NCI-H146 treated with DMSO at 0.1 percent for 48 hours (cell line): ENCODE results near the gene NR6A1.

ENCODE experiments used
- DNase-seq: peaks from one replicate; lab custom pipeline; 2025; ENCODE audit not compliant: unreplicated experiment; lab: John Stamatoyannopoulos, UW

NR6A1 gene

DNA sequence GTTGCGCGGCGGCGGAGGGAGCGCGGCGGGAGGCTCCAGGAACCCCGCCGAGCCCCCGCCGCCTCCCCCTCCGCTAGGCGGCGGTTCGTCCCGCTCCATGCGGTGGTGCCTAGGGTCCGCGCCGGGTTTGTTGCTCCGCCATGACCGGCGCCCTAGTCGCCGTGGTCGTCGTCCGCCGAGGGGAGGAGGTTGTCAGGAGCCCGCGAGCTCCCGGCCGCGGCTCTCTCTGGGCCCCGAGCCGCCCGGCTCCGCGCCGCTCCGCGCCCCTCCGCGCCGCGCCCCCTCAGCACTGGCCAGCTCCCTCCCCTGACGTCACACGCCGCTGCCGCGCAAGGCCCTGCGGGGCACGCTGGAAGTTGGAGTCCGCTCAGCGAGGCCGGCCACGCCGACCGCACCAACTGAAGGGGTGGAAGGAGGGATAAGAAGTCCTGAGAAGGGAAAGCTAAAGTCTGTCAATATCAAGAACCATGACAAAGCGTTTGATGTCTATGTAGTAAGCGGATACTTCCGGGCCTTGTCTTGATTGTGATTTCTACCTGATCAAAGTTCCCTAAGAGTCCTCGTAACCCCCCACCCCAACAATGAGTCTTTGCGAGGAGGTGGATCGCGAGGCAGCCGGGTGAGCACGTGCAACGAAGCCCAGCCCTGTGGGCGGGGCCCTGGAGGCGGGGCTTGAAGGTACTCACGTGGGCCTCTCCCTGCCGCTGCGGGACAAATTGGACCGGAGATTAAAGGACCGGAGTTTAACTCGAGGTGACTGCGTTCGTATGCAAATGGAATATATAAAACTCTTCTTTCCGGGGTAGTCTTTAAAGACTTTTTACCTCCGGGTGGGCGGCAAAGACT lies at the start of gene NR6A1:
NR6A1 (minus strand) TSS at position 291 of the 846 bp plus-strand sequence.
- peak; percentile 83 for DNase-seq

DNA sequence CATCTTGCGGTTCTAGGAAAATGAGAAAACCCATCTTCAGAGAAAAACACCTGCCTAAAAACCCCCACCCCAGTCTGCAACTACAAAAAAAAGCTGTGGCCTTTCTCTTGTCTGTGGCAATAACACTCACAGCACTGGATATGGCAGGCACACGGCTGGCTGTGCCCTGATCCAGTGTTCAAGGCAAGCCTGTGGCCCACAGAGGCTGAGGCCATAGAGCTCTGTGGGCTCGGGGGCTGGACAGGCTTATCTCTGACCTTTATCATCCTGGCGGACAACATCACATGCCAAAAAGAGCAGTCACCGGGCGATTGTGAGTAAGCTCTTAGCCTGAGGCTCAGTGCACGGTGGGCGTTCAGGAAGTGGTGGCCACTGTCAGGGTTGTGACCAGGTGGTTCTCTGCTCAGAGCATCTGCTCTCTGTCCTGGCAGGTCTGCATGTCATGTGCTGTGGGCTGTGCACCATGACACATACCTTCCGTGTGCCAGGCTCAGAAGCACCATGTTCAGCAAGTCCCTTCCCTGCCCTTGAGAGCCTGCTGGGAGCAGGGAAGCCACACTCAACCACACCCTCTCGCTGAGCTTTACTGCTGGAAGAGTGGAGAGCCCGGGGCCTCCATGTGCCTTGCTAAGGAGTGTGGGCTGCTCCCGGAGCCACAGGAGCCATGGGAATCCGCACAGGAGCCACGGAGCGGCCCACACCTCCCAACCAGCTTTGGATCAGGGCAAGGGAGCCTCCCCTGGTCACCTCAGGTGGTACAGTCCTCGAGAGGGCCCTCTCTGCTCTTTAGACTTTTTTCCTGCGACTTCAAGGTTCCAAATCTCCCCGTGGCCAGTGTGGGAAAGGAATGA lies 47.5 kb upstream of the NR6A1 start:
- DNase-seq, result peak; percentile 23

DNA sequence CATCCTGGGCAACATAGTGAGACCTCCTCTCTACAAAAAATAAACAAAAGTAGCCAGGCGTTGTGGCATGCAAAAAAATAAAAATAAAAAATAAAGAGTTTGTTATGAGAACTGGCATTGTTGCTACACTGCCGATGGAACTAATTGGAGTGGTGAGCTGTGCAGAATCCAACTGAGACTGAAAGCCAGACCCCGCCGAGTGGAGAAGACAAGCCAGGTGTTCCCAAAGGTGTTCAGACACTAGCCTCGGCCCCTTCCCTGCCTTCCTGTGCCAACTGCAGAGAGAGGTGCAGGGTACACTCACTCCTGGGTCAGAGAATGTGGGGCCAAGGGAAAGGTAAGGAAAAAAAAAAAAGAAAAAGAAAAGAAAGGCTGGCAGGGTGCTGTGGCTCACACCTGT lies 44.5 kb upstream of the NR6A1 start:
- no peak for DNase-seq

DNA sequence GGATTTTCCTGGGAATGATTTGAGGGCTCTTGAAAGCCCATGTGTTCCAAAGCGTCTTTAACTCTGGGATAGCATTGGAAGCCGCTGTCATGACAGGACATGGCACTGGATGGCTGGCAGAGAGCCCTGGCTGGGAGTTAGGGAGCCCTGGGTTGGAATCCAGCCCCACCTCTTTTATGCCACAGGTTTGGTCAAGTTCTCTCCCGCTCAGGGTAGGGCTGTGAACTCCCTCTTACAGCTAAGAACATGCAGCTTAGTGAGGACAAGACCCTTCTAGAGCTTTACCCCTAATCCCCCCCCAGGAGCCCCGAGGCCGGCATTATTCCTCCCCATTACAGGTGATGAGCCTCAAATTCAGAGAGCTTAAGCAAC lies 43.0 kb upstream of the NR6A1 start:
- no peak for DNase-seq

DNA sequence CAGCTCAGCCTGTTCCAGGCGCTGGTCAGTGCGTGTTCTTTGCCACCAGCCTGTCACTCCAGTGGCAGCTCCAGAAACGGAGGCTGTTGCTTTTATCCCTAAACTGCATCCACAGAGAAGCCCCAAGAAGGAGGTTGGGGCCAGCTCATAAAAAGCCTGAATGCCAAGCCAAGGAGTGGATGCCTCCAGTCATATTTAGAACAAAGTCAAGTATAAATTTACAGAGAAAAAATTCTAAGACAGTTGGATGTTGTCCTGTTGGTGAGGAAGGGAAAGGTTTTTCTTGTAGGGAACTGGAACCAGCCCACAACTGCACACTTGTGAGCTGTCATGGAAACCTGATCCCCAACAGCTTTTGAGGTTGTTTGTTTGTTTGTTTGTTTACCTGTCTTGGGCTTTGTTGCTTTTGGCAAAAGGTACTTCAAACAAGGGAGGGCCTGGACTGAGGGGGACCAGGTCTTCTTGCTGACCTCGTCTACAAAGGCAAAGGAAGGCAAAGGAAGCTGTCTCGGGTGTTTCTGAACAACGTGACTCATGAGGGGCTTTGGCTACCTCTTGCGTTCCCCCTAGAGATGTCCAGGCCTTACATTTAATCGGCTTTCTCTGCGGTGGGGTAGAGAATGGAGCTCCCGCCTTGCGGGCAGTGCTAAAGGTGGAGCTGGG lies 42.5 kb upstream of the NR6A1 start:
- no peak for DNase-seq

DNA sequence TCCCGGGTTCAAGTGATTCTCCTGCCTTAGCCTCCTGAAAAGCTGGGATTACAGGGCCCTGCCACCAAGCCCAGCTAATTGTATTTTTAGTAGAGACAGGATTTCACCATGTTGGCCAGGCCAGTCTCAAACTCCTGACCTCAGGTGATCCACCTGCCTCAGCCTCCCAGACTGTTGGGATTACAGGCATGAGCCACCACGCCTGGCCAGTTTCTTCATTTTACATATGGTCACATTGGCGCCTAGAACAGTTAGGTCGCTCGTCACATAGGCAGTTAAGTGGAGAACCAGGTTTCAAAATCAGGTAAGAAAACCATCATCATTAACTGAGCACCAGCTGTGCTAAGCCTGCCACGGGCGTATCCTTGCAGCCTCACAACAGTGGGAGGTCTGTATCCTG lies 41.9 kb upstream of the NR6A1 start:
- DNase-seq, result no peak

DNA sequence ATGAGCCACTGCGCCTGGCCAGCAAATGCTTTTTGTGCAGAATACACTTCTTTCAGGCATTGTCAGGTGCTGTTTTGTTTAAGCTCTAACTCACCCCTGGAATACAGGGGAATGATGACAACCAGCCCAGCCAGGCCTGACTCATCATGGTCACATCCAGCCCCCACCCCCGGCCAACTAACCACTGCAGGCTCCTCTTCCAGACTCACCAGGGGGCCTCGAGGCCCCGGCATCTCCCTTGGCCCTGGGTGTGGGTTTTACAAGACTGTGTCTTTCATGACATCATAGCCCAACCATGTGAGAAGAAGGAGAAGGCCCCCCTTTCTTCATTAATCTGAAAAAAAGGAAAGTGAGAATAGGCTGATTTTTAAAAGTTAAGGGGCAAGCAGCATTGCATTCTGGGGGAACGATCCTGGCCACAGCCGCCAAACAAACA lies 41.3 kb upstream of the NR6A1 start:
- no peak for DNase-seq

DNA sequence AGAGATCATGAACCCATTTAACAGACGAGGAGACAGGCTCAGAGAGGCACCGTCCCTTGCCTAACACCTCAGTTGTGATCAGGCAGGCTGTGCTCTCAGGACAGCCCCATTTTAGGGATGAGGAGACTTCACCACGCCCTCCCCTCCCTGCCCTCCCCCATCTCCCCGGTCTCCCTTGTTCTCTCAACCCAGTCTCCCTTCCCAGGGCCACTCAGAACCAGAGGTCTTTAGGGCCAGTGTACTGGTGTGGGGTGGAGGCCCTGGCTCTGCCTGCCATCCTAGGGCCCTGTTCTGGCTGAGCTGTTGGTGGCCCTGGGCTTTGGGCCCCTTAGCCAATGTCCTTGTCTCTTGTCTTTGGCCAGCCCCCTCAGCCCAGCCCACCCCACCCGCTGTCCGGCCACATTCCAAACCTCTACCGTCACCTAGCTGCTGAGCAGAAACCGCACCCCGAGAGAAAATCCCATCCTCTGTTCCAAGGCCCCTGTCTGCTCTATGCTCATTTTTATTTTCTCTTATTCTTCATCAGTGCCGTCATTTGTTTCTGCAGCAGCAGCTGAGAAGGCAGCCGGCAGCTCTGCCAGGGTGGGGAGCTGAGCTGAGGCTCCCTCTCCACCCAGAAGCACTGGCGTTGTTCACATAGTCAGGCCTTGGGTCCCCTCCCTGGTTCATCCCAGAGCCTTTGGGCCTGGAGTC lies 39.7 kb upstream of the NR6A1 start:
- no peak for DNase-seq

DNA sequence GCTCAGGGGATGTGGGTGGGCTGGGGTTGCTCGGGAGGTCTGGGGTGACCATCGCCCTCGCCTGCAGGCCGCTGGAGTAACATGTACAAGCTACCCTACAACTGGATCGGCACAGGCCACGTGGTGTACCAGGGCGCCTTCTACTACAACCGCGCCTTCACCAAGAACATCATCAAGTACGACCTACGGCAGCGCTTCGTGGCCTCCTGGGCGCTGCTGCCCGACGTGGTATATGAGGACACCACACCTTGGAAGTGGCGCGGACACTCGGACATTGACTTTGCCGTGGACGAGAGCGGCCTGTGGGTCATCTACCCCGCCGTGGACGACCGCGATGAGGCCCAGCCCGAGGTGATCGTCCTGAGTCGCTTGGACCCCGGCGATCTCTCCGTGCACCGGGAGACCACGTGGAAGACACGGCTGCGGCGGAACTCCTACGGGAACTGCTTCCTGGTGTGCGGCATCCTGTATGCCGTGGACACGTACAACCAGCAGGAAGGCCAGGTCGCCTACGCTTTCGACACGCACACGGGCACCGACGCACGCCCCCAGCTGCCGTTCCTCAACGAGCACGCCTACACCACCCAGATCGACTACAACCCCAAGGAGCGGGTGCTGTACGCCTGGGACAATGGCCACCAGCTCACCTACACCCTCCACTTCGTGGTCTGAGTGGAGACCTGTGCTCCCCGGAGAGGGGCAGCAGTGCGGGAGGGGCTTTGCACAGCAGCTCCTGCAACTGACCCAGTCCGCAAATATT lies 38.8 kb upstream of the NR6A1 start:
- DNase-seq, result no peak

DNA sequence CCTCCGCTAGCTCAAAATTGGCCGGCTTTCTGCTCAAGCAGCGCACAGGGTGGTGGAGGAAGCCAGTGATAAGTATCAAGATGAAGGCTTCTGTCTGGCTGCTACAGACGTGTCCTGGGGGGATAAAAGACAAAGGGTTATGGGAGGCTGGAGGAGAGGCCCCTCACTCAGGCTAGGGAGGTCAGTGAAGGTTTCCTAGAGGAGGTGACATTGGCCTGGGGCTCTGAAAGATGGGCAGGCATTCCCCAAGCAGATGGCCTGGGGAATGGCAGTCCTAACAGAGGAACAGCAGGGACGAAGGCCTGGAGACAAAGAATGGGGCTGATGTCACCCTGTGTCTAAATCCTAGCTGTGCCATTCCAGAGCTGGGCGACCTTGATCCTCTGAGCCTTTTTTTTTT lies 38.1 kb upstream of the NR6A1 start:
- DNase-seq, result no peak

DNA sequence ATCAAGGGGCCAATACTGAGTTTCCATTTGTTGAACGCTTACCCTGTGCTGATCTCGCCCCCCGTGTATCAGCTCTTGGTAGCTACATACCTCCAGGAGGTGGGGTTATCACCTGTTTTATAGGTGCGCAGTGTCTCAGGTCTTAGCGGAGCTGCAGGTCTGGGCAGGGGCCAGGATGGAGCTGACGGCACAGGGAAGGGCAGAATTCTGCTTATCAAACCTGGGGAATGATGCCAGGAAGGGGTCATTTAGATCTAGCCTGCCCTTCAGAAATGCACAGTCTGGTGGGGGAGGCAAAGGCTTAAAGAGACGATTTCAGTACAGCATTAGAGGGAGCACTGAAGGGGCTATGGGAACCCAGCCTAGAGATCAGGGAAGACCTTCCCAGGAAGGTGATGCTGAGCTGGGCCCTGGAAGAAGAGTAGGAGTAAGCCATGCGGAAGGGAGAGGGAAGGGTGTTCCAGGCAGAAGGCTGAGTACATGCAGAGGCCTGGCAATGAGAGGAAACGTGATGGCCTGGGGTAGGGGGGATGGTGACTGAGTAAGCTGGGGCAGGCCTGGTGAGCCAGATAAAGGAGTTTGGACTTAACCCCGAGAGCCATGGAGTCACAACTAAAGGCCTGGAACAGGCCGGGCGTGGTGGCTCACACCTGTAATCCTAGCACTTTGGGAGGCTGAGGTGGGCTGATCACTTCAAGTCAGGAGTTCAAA lies 37.3 kb upstream of the NR6A1 start:
- no peak for DNase-seq

DNA sequence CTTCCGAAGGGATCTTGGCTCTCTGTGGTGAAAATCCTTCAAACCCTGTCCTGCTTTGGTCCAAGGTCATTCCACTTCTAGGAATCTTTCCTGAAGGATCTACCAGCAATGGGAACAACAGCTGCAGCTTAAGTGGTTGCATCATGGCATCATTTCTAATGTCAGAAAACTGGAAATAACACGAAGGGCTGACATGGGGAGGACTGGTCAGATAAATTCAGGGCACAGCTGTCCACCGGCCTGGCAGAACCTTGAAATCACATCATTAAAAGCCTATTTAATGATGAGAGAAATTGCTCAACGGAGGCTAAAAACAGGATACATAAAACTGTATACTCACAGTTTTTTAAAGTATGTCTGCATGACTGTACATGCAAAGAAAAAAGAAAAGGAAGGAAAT lies 34.1 kb upstream of the NR6A1 start:
- no peak for DNase-seq

DNA sequence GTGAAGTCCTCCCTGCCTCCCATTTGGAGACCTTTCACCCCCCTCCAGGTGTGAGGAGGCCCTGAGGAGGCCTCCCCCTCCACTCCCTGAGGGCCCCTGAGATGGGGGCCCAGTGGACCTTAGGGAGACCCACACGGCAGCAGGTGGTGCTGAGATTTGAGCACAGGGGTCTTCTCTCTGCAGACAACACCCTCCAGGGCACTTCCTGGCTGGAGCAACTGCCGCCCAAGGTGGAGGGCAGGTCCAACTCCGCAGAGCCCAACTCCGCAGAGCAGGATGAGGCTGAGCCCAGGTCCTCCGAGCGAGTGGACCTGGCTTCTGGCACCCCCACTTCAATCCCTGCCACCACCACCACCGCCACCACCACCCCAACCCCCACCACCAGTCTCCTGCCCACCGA lies 32.8 kb upstream of the NR6A1 start:
- DNase-seq, result no peak

DNA sequence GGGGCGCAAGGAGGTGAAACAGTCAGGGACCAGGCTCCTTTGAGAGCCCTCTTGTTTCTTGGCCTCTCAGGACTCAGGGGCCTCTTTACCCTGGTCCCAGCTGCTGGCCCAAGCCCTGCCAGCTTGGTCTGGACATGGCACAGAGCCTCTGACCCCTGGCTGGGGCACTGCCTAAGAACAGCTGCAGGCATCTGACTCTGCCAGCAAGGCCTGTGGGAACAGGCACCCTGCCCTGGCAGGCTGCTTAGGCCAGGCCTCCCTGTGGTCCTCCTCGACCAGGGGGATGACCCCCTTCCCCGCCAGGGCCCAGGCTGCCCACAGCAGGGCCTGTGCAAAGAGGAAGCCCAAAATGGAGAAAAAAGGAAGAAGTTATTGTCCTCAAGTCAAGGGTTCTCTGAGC lies 31.3 kb upstream of the NR6A1 start:
- no peak for DNase-seq

DNA sequence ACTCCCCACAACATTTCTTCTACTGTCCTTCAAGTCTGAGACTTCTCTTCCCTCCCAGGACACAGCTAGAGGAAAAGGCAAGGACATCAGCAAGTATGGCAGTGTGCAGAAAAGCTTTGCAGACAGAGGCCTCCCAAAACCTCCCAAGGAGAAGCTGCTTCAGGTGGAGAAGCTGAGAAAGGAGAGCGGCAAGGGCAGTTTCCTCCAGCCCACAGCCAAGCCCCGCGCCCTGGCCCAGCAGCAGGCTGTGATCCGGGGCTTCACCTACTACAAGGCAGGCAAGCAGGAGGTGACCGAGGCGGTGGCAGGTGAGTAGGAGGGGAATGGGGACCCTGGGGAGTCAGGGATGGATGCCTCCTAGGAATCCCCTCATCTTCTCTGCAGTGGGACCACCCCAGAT lies 30.2 kb upstream of the NR6A1 start:
- DNase-seq, result no peak

DNA sequence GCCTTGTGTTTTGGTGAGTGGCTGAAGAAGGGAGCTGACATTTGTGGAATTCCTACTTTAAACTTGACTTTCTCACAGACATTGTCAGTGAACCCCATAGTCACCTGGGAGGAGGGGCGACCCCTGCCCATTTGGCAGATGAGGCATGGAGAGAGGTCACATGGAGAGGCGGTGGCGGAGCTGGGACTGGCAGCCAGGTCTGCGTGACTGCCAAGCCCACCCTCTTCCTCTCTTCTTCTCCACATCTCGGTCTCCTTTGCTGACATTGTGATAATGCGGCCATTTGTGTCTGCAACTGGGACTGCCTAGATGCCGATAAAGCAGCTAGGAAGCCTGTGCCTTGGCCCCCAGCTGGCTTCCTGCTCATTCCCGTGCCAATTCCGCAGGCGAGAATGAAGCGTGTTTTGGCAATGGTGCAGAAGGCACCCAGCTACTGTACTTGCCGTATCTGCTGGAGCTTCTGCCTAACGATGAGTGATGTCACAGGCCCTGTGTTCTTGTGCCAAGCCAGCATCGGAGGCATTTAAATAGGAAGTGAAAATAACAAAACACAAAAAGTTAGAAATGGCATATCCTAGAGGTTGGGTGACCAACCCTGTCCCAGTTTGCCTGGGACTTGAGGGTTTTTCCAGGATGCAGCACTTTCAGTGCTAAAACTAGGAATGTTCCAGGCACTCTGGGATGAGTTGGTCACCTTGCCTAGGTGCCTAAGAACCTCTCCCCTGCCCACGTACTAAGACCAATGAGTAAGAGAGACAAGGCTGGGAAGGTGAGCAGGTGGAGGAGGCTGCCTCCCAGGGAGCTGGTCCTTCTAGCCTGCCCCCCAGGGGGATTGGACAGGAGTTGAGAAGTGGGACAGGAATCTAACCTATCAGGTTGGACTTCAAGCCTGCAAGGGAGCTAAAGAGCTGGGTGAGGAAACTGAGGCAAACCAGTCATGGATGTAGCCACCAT lies 29.5 kb upstream of the NR6A1 start:
- DNase-seq, result no peak

DNA sequence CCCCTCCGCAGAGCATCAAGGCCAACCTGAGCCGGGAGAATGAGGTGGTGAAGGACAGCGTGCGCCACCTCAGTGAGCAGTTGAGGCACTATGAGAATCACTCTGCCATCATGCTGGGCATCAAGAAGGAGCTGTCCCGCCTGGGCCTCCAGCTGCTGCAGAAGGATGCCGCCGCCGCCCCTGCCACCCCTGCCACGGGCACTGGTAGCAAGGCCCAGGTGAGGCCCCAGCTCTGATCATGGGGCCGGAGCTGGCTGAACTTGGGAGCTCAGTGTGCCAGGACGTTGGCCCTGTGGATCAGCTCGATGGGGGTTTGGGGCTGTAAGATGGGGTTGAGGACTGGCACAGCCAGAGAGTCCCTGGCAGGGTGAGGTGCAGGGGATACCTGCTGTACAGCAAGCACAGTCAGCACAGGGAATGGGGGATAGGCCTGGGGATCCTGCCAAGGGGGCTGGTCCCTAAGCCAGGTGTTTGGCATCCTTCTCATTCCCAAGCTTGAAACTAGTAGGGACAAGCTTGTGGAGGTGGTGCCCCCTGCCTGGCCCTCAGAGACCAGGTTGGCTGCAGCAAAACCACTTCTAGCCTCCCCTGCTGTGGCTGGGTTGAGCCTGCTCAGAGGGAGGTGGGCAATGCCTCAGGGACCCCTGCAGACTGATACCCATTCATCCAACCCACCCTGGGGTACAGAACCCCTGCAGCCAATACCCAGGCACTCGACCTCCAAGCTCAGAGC lies 28.3 kb upstream of the NR6A1 start:
- DNase-seq, result no peak
